HAP-1 (cell line): Measurements from ENCODE around the gene LRRC31.

Experiments
- DNase-seq, 2 experiments: peaks; one replicate each; pipeline ENCODE4 v3.0.0-alpha.2; 2016 to 2020; ENCODE audit warnings: low spot score in 2 of 2
- H3K27me3 ChIP-seq: fragments of 250-450 bp; sonication (Bioruptor Pico); 2 replicates; pipeline ENCODE4 v1.5.1; 2020; ENCODE audit warnings: low read depth, mild to moderate bottlenecking, moderate library complexity
- H3K36me3 ChIP-seq: fragments of 250-450 bp; sonication (Bioruptor Pico); replicated peaks from 2 replicates; pipeline ENCODE4 v1.5.1; 2020; ENCODE audit warnings: mild to moderate bottlenecking
- H3K4me1 ChIP-seq: fragments of 250-450 bp; sonication (Bioruptor Pico); 2 replicates; pipeline ENCODE4 v1.5.1; 2020; ENCODE audit warnings: mild to moderate bottlenecking
- H3K4me3 ChIP-seq: fragments of 250-450 bp; sonication (Bioruptor Pico); 2 replicates; pipeline ENCODE4 v1.5.1; 2020; ENCODE audit warnings: mild to moderate bottlenecking, moderate library complexity
- H3K9me3 ChIP-seq: fragments of 250-450 bp; sonication (Bioruptor Pico); 2 replicates; pipeline ENCODE4 v1.5.1; 2020; ENCODE audit warnings: mild to moderate bottlenecking, moderate library complexity
- in situ Hi-C: fragments of 300-500 bp; cut with MboI; formaldehyde crosslinking; loops from 3 replicates; pipeline ENCODE4 v1.14.3; 2020; ENCODE audit warnings: low sequenced_read_pairs, inconsistent platforms, mixed read lengths

LRRC31 gene

GRCh38 chr3:169847896-169848295 is 21.8 kb downstream of the LRRC31 start:
- H3K4me3 ChIP-seq, result no peak overlapping the region
- H3K4me1 ChIP-seq, result no peaks in the 10 kb centered on the region
- no peak for DNase-seq
- H3K9me3 ChIP-seq, result no peaks in the 10 kb centered on the region
- no peaks in the 10 kb centered on the region for H3K36me3 ChIP-seq
- no peaks in the 10 kb centered on the region for H3K27me3 ChIP-seq
- in situ Hi-C loops, result no loop called here

DNA sequence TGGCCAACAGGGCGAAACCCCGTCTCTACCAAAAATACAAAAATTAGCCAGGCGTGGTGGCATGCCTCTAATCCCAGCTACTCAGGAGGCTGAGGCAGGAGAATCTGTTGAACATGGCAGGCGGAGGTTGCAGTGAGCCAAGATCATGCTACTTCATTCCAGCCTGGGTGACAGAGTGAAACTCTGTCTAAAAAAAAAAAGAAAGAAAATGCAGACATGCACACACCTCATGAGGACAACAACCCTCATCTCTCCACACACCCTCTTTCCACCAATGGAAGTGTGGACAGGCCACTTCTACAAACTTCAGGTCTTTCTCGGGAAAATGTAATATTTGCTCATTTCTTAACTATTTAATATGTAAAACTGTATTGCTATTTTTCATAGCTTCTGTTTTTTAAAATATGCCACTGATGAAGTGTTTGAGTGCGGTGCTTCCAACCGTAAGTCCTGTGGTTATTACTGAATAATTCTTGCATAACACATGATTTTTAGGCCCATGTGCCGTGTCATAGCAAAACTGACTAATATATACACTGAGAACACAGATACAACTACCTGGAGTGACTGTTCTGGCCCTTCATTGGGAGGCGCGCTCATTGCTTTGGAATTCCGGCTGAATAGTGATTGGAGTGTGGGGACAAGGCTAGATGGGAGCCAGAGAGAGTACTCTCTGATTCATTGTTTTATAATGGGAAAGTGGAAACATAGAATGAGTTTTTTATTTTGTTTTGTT is 23.1 kb downstream of the LRRC31 start:
- Histone ChIP-seq H3K9me3 (no peaks in the 10 kb centered on the region), H3K27me3 (no peaks in the 10 kb centered on the region), H3K36me3 (no peaks in the 10 kb centered on the region), H3K4me1 (no peaks in the 10 kb centered on the region), H3K4me3 (no peak overlapping the region)
- DNase-seq, result no peak
- in situ Hi-C loops, result no loop called here

- no peak overlapping the region for H3K4me3 ChIP-seq
- no peaks in the 10 kb centered on the region for H3K9me3 ChIP-seq
- H3K4me1 ChIP-seq, result peaks cover 12% of the 10 kb centered on the region
- H3K36me3 ChIP-seq, result no peaks in the 10 kb centered on the region
- H3K27me3 ChIP-seq, result no peaks in the 10 kb centered on the region
- in situ Hi-C loops, result no loop called here
- DNase-seq, result no peak
Measured at GRCh38 chr3:169842960-169843359, 26.8 kb downstream of the LRRC31 start.

- no peaks in the 10 kb centered on the region for H3K36me3 ChIP-seq
- in situ Hi-C loops, result no loop called here
- DNase-seq, result no peak
Measured at GRCh38 chr3:169841171-169841570, 28.6 kb downstream of the LRRC31 start.

GRCh38 chr3:169838511-169839030 is 31.2 kb downstream of the LRRC31 start:
- Histone ChIP-seq H3K9me3 (no peaks in the 10 kb centered on the region), H3K4me1 (peaks cover 42% of the 10 kb centered on the region), H3K4me3 (no peak overlapping the region), H3K36me3 (no peaks in the 10 kb centered on the region), H3K27me3 (no peaks in the 10 kb centered on the region)
- DNase-seq, result peak; percentile 52 to 97
- in situ Hi-C loops, result no loop called here

More at GRCh38 chr3:169841171-169841570, 28.6 kb downstream of the LRRC31 start:
- Histone ChIP-seq H3K9me3 (no peaks in the 10 kb centered on the region), H3K4me3 (no peak overlapping the region), H3K4me1 (peaks cover 30% of the 10 kb centered on the region), H3K27me3 (no peaks in the 10 kb centered on the region)

- Histone ChIP-seq H3K9me3 (no peaks in the 10 kb centered on the region), H3K4me1 (peaks cover 42% of the 10 kb centered on the region), H3K27me3 (no peaks in the 10 kb centered on the region), H3K4me3 (no peak overlapping the region), H3K36me3 (no peaks in the 10 kb centered on the region)
- no peak for DNase-seq
- in situ Hi-C loops, result no loop called here
Measured at GRCh38 chr3:169836942-169837275, 32.8 kb downstream of the LRRC31 start.

GRCh38 chr3:169836078-169836941 is 33.4 kb downstream of the LRRC31 start:
- Histone ChIP-seq H3K36me3 (no peaks in the 10 kb centered on the region), H3K4me1 (peaks cover 42% of the 10 kb centered on the region), H3K4me3 (no peak overlapping the region), H3K27me3 (no peaks in the 10 kb centered on the region), H3K9me3 (no peaks in the 10 kb centered on the region)
- in situ Hi-C loops, result no loop called here
- peak; percentile 75 to 85 for DNase-seq

DNA sequence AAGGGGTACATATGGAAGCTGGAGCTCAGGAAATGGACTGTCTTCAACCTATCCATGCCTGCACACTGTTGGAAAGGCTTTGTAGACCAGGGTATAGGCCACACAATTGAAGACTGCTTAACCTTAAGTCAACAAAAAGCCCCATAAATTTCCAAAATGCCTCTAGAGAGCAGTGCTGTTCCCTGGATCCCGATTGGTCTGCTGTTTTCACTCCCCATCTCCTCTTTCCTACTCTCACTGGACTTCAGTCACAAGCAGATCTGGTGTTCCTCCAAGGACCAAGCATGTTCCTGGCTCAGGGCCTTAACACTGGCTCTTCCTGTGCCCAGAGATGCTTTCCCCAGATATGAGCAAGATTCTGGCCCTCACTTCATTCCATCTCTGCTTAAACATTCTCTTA is 34.2 kb downstream of the LRRC31 start:
- in situ Hi-C loops, result no loop called here
- no peaks in the 10 kb centered on the region for H3K9me3 ChIP-seq
- DNase-seq, result peak; percentile 49 to 77
- H3K4me3 ChIP-seq, result no peak overlapping the region
- H3K36me3 ChIP-seq, result no peaks in the 10 kb centered on the region
- H3K27me3 ChIP-seq, result no peaks in the 10 kb centered on the region
- H3K4me1 ChIP-seq, result peaks cover 42% of the 10 kb centered on the region

DNA sequence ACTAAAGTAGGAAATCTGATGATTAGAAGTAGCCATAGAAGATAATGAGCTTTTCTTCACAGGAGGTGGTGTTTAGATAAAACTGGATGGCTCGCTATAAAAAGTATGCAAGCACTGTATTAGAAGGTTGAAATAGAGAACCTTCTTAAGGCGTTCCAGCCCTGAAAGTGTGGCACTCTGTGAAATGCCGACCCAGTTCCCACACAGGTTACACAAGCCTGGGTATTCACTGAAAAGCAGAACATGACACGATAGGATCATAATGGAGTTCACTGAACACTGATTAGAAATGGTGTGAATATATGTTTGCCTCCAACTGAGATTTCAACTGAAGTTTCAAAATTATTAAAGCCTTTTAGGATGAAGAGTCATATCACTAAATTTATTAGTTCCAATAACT is 42.0 kb downstream of the LRRC31 start:
- Histone ChIP-seq H3K4me3 (no peak overlapping the region), H3K4me1 (no peaks in the 10 kb centered on the region), H3K9me3 (no peaks in the 10 kb centered on the region), H3K27me3 (no peaks in the 10 kb centered on the region), H3K36me3 (no peaks in the 10 kb centered on the region)
- DNase-seq, result no peak
- in situ Hi-C loops, result no loop called here

DNA sequence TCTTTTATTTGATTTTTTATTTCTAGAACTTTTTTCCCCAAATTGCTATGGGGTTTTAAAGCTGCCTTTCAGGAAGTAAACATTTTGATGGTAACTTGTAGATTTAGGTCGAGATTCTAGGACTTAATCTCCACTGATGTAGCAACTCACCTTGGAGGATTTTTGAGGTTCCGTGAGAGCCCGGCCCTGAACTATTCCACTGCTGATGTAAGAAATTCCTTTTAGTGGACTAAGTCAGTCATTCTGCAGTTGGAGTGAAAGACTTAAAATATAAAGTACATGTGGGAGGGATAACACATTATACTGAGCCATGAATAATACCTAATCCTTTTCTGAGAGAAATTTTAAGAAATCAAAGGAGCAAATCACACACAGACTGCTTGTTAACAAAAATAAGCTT is 44.4 kb downstream of the LRRC31 start:
- H3K4me3 ChIP-seq, result no peak overlapping the region

GRCh38 chr3:169822983-169823382 is 46.8 kb downstream of the LRRC31 start:
- Histone ChIP-seq H3K4me1 (no peaks in the 10 kb centered on the region), H3K36me3 (no peaks in the 10 kb centered on the region), H3K4me3 (no peak overlapping the region), H3K27me3 (no peaks in the 10 kb centered on the region), H3K9me3 (no peaks in the 10 kb centered on the region)
- DNase-seq, result no peak
- in situ Hi-C loops, result no loop called here

More for the DNA sequence above, 44.4 kb downstream of the LRRC31 start:
- Histone ChIP-seq H3K4me1 (no peaks in the 10 kb centered on the region), H3K27me3 (no peaks in the 10 kb centered on the region), H3K36me3 (no peaks in the 10 kb centered on the region), H3K9me3 (no peaks in the 10 kb centered on the region)
- in situ Hi-C loops, result no loop called here
- no peak for DNase-seq

DNA sequence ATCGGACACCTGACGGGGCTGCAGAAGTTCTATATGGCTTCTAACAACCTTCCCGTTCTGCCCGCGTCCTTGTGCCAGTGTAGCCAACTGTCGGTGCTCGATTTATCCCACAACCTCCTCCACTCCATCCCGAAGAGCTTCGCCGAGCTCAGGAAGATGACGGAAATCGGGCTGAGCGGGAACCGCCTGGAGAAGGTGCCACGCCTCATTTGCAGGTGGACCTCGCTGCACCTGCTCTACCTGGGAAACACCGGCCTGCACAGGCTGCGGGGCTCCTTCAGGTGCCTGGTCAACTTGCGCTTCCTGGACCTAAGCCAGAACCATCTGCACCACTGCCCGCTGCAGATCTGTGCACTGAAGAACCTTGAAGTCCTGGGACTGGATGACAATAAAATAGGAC is 47.2 kb downstream of the LRRC31 start:
- Histone ChIP-seq H3K27me3 (no peaks in the 10 kb centered on the region), H3K4me3 (no peak overlapping the region), H3K9me3 (no peaks in the 10 kb centered on the region), H3K36me3 (no peaks in the 10 kb centered on the region), H3K4me1 (no peaks in the 10 kb centered on the region)
- in situ Hi-C loops, result no loop called here
- DNase-seq, result no peak

DNA sequence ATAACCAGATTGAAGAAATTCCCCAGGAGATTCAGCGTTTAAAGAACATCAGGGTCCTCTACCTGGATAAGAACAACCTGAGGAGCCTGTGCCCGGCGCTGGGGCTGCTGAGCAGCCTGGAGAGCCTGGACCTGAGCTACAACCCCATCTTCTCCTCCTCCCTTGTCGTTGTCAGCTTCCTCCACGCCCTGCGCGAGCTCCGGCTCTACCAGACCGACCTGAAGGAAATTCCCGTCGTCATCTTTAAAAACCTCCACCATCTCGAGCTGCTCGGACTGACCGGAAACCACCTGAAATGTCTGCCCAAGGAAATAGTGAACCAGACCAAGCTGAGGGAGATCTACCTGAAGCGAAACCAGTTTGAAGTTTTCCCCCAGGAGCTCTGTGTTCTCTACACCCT is 47.6 kb downstream of the LRRC31 start:
- in situ Hi-C loops, result no loop called here
- H3K4me1 ChIP-seq, result no peaks in the 10 kb centered on the region
- no peaks in the 10 kb centered on the region for H3K36me3 ChIP-seq
- H3K9me3 ChIP-seq, result no peaks in the 10 kb centered on the region
- no peak for DNase-seq
- no peak overlapping the region for H3K4me3 ChIP-seq
- H3K27me3 ChIP-seq, result no peaks in the 10 kb centered on the region

GRCh38 chr3:169818316-169818715 is 51.4 kb downstream of the LRRC31 start:
- H3K36me3 ChIP-seq, result no peaks in the 10 kb centered on the region
- no peak for DNase-seq

More at GRCh38 chr3:169818316-169818715, 51.4 kb downstream of the LRRC31 start:
- in situ Hi-C loops, result no loop called here
- no peaks in the 10 kb centered on the region for H3K27me3 ChIP-seq
- H3K4me1 ChIP-seq, result peaks cover 6% of the 10 kb centered on the region
- no peak overlapping the region for H3K4me3 ChIP-seq
- peaks cover 3% of the 10 kb centered on the region; the same call in 1 of the 2 replicates for H3K9me3 ChIP-seq
